ENCODE measurements around the gene RUNX1.

Gene RUNX1

GRCh38 chr21:34875830-34876229 lies 173.3 kb downstream of the RUNX1 start:
- DNase-seq, result no peak

GRCh38 chr21:34874684-34875513 lies 174.2 kb downstream of the RUNX1 start:
- DNase-seq, result no peak

- no peak for DNase-seq
These were observed 177.8 kb downstream of the RUNX1 start for GRCh38 chr21:34871026-34871908.

GRCh38 chr21:34870246-34870645 lies 178.9 kb downstream of the RUNX1 start:
- no peak for DNase-seq

- DNase-seq, result no peak
These were observed 179.6 kb downstream of the RUNX1 start for GRCh38 chr21:34869545-34869944.

GRCh38 chr21:34867785-34868184 lies 181.3 kb downstream of the RUNX1 start:
- no peak for DNase-seq

GRCh38 chr21:34865400-34866241 lies 183.5 kb downstream of the RUNX1 start:
- DNase-seq, result peak; percentile 49

GRCh38 chr21:34864370-34865149 lies 184.5 kb downstream of the RUNX1 start:
- no peak for DNase-seq

GRCh38 chr21:34862951-34863350 lies 186.2 kb downstream of the RUNX1 start:
- DNase-seq, result no peak

GRCh38 chr21:34861258-34861657 lies 187.8 kb downstream of the RUNX1 start:
- DNase-seq, result no peak

GRCh38 chr21:34859976-34860653 lies 189.0 kb downstream of the RUNX1 start:
- no peak for DNase-seq

- DNase-seq, result no peak
These were observed 190.5 kb downstream of the RUNX1 start for GRCh38 chr21:34858559-34858958.

- DNase-seq, result no peak
These were observed 191.2 kb downstream of the RUNX1 start for GRCh38 chr21:34857874-34858273.

- DNase-seq, result no peak
These were observed 191.9 kb downstream of the RUNX1 start for GRCh38 chr21:34857122-34857713.

- DNase-seq, result no peak
These were observed 196.7 kb downstream of the RUNX1 start for GRCh38 chr21:34852448-34852847.

- no peak for DNase-seq
These were observed 198.9 kb downstream of the RUNX1 start for GRCh38 chr21:34850166-34850690.

- no peak for DNase-seq
These were observed 202.4 kb downstream of the RUNX1 start for GRCh38 chr21:34846601-34847112.

- DNase-seq, result peak; percentile 31
These were observed 203.3 kb downstream of the RUNX1 start for GRCh38 chr21:34845521-34846451.

GRCh38 chr21:34844924-34845238 lies 204.2 kb downstream of the RUNX1 start:
- DNase-seq, result peak; percentile 40
